ENCODE data around the gene STAB1.

DNA sequence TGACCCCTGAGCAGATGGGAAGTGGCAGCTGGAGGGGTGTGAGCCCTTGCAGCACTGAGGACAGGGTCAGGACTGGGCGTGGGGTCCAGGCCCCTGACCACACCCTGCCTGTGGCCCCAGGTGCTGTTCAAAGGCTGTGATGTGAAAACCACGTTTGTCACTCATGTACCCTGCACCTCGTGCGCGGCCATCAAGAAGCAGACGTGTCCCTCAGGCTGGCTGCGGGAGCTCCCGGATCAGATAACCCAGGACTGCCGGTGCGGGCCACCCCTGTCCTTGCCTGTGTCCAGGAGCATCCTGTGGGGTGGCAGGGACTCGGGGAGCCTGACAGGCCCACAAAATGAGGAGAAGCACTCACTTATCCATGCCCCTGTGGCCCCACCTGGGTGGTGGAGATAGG, 5.9 kb downstream of the STAB1 start:
- TF ChIP-seq CTCF (conservative IDR thresholded peaks at IDR 0.05; ENCODE audit: low read depth in 2 of 2) (no peak), POLR2AphosphoS5 (IDR thresholded peaks at IDR 0.05; ENCODE audit: low read depth) (no peak), EZH2 (IDR thresholded peaks at IDR 0.05; ENCODE audit: low read depth, unreplicated experiment) (no peak), EZH2phosphoT487 (IDR thresholded peaks at IDR 0.05; ENCODE audit: unreplicated experiment) (no peak), NANOG (IDR thresholded peaks at IDR 0.05; ENCODE audit: borderline replicate concordance) (no peak), ZNF462 (CRISPR knock-in tag; IDR thresholded peaks at IDR 0.05) (no peak)
- TF ChIP-seq, protein P1, sequence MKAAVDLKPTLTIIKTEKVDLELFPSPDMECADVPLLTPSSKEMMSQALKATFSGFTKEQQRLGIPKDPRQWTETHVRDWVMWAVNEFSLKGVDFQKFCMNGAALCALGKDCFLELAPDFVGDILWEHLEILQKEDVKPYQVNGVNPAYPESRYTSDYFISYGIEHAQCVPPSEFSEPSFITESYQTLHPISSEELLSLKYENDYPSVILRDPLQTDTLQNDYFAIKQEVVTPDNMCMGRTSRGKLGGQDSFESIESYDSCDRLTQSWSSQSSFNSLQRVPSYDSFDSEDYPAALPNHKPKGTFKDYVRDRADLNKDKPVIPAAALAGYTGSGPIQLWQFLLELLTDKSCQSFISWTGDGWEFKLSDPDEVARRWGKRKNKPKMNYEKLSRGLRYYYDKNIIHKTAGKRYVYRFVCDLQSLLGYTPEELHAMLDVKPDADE (IDR thresholded peaks at IDR 0.05) = no peak
- TF ChIP-seq, protein P2, sequence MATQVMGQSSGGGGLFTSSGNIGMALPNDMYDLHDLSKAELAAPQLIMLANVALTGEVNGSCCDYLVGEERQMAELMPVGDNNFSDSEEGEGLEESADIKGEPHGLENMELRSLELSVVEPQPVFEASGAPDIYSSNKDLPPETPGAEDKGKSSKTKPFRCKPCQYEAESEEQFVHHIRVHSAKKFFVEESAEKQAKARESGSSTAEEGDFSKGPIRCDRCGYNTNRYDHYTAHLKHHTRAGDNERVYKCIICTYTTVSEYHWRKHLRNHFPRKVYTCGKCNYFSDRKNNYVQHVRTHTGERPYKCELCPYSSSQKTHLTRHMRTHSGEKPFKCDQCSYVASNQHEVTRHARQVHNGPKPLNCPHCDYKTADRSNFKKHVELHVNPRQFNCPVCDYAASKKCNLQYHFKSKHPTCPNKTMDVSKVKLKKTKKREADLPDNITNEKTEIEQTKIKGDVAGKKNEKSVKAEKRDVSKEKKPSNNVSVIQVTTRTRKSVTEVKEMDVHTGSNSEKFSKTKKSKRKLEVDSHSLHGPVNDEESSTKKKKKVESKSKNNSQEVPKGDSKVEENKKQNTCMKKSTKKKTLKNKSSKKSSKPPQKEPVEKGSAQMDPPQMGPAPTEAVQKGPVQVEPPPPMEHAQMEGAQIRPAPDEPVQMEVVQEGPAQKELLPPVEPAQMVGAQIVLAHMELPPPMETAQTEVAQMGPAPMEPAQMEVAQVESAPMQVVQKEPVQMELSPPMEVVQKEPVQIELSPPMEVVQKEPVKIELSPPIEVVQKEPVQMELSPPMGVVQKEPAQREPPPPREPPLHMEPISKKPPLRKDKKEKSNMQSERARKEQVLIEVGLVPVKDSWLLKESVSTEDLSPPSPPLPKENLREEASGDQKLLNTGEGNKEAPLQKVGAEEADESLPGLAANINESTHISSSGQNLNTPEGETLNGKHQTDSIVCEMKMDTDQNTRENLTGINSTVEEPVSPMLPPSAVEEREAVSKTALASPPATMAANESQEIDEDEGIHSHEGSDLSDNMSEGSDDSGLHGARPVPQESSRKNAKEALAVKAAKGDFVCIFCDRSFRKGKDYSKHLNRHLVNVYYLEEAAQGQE (IDR thresholded peaks at IDR 0.05; ENCODE audit: unreplicated experiment) = no peak
